ENCODE data around the gene UBE4A.

The UBE4A gene

DNA sequence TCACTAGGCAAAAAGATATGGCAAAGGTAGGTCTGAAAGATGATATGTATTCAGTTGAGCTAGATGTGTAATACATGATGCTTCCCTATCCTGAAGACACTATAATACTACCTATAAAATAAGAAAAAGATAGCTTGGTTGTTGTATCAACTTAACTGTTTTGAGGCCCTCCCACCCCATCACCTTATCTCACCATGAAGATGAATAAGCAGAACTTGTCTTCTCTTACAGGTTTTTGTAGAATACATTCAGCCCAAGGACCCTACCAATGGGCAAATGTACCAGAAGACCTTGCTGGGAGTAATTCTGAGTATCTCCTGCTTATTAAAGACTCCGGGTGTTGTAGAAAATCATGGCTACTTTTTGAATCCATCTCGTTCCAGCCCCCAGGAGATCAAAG is 13.9 kb downstream of the UBE4A start:
- H3K27ac ChIP-seq (replicated peaks) = no peak overlapping the region
- DNase-seq (ENCODE audit: low read depth in 1 of 2, low spot score in 1 of 2) = no peak
- no peak for TF ChIP-seq CTCF (IDR thresholded peaks at IDR 0.05; ENCODE audit: insufficient read depth, low read length)
- TF ChIP-seq, protein P1, sequence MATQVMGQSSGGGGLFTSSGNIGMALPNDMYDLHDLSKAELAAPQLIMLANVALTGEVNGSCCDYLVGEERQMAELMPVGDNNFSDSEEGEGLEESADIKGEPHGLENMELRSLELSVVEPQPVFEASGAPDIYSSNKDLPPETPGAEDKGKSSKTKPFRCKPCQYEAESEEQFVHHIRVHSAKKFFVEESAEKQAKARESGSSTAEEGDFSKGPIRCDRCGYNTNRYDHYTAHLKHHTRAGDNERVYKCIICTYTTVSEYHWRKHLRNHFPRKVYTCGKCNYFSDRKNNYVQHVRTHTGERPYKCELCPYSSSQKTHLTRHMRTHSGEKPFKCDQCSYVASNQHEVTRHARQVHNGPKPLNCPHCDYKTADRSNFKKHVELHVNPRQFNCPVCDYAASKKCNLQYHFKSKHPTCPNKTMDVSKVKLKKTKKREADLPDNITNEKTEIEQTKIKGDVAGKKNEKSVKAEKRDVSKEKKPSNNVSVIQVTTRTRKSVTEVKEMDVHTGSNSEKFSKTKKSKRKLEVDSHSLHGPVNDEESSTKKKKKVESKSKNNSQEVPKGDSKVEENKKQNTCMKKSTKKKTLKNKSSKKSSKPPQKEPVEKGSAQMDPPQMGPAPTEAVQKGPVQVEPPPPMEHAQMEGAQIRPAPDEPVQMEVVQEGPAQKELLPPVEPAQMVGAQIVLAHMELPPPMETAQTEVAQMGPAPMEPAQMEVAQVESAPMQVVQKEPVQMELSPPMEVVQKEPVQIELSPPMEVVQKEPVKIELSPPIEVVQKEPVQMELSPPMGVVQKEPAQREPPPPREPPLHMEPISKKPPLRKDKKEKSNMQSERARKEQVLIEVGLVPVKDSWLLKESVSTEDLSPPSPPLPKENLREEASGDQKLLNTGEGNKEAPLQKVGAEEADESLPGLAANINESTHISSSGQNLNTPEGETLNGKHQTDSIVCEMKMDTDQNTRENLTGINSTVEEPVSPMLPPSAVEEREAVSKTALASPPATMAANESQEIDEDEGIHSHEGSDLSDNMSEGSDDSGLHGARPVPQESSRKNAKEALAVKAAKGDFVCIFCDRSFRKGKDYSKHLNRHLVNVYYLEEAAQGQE (IDR thresholded peaks at IDR 0.05; ENCODE audit: insufficient replicate concordance, low read depth) = no peak
- TF ChIP-seq GABPA (IDR thresholded peaks at IDR 0.05; ENCODE audit: low read depth) = no peak
- no peak for TF ChIP-seq POLR2AphosphoS5 (IDR thresholded peaks at IDR 0.05; ENCODE audit: low read depth)
- no peak for TF ChIP-seq SPI1 (IDR thresholded peaks at IDR 0.05; ENCODE audit: borderline replicate concordance, low read depth)
- H3K4me3 ChIP-seq (replicated peaks; ENCODE audit: insufficient read depth, low read length) = no peak overlapping the region
- H3K27me3 ChIP-seq (ENCODE audit: insufficient read depth, poor library complexity, severe bottlenecking) = no peaks in the 10 kb centered on the region

- no peaks in the 10 kb centered on the region for H3K27me3 ChIP-seq (ENCODE audit: insufficient read depth, poor library complexity, severe bottlenecking)
- DNase-seq (ENCODE audit: low read depth in 1 of 2, low spot score in 1 of 2) = no peak
- no peak overlapping the region for H3K4me3 ChIP-seq (replicated peaks; ENCODE audit: insufficient read depth, low read length)
- TF ChIP-seq SPI1 (IDR thresholded peaks at IDR 0.05; ENCODE audit: borderline replicate concordance, low read depth) (no peak), POLR2AphosphoS5 (IDR thresholded peaks at IDR 0.05; ENCODE audit: low read depth) (no peak), CTCF (IDR thresholded peaks at IDR 0.05; ENCODE audit: insufficient read depth, low read length) (no peak), GABPA (IDR thresholded peaks at IDR 0.05; ENCODE audit: low read depth) (no peak)
- TF ChIP-seq, protein P1 (IDR thresholded peaks at IDR 0.05; ENCODE audit: insufficient replicate concordance, low read depth) = no peak
- no peak overlapping the region for H3K27ac ChIP-seq (replicated peaks)
Measured at GRCh38 chr11:118373871-118374270, 14.5 kb downstream of the UBE4A start.

GRCh38 chr11:118374729-118375128 is 15.3 kb downstream of the UBE4A start:
- Histone ChIP-seq H3K4me3 (replicated peaks; ENCODE audit: insufficient read depth, low read length) (no peak overlapping the region), H3K27me3 (ENCODE audit: insufficient read depth, poor library complexity, severe bottlenecking) (no peaks in the 10 kb centered on the region), H3K27ac (replicated peaks) (no peak overlapping the region)
- TF ChIP-seq GABPA (IDR thresholded peaks at IDR 0.05; ENCODE audit: low read depth) = no peak
- no peak for TF ChIP-seq POLR2AphosphoS5 (IDR thresholded peaks at IDR 0.05; ENCODE audit: low read depth)
- TF ChIP-seq SPI1 (IDR thresholded peaks at IDR 0.05; ENCODE audit: borderline replicate concordance, low read depth) = no peak
- TF ChIP-seq CTCF (IDR thresholded peaks at IDR 0.05; ENCODE audit: insufficient read depth, low read length) = no peak
- TF ChIP-seq, protein P1 (IDR thresholded peaks at IDR 0.05; ENCODE audit: insufficient replicate concordance, low read depth) = no peak
- DNase-seq (ENCODE audit: low read depth in 1 of 2, low spot score in 1 of 2) = no peak

Measured in HL-60 (cell line).